NCI-H1092 (cell line): ENCODE data around the gene MRPL34.
"Not testable (repeated sequence)": the region's sequence is repeated elsewhere in the genome, so short reads cannot be mapped to it uniquely, and the experiment has no call there.

Source experiments
- DNase-seq: peaks from one replicate; lab custom pipeline; 2025; lab: John Stamatoyannopoulos, UW

The MRPL34 gene

GRCh38 chr19:17285415-17286135 lies 20.1 kb upstream of the MRPL34 start:
- DNase-seq = no peak

GRCh38 chr19:17286263-17286662 lies 19.4 kb upstream of the MRPL34 start:
- no peak for DNase-seq

GRCh38 chr19:17286752-17287151 lies 18.9 kb upstream of the MRPL34 start:
- DNase-seq = no peak

- DNase-seq = no peak
These were observed 16.2 kb upstream of the MRPL34 start for GRCh38 chr19:17289489-17289888.

- DNase-seq = no peak
These were observed 13.2 kb upstream of the MRPL34 start for GRCh38 chr19:17292301-17293074.

- DNase-seq = no peak
These were observed 12.1 kb upstream of the MRPL34 start for GRCh38 chr19:17293605-17294004.

- no peak for DNase-seq
These were observed 11.4 kb upstream of the MRPL34 start for GRCh38 chr19:17294051-17294891.

GRCh38 chr19:17295551-17295950 lies 10.1 kb upstream of the MRPL34 start:
- DNase-seq = not testable (repeated sequence)

GRCh38 chr19:17296273-17296672 lies 9.4 kb upstream of the MRPL34 start:
- DNase-seq = no peak

- DNase-seq = no peak
These were observed 8.7 kb upstream of the MRPL34 start for GRCh38 chr19:17296976-17297375.

- DNase-seq = no peak
These were observed 4.6 kb upstream of the MRPL34 start for GRCh38 chr19:17300992-17301619.

- DNase-seq = no peak
These were observed 3.1 kb upstream of the MRPL34 start for GRCh38 chr19:17302391-17303166.

- DNase-seq = peak; percentile 95
These were observed 2.3 kb upstream of the MRPL34 start, which contains the start of gene ABHD8 for GRCh38 chr19:17303167-17303939. Gene ABHD8 (minus strand): TSS chr19:17303425. CDS start chr19:17301616, 1,809 bp downstream.

GRCh38 chr19:17303940-17304267 lies 1.8 kb upstream of the MRPL34 start:
- no peak for DNase-seq

GRCh38 chr19:17304386-17305215 lies 1.1 kb upstream of the MRPL34 start:
- DNase-seq = no peak

GRCh38 chr19:17305216-17305516 lies 506 bp upstream of the MRPL34 start:
- DNase-seq = no peak

- DNase-seq = no peak
These were observed 628 bp downstream of the MRPL34 start for GRCh38 chr19:17306285-17306714.

GRCh38 chr19:17307876-17308377 lies 2.3 kb downstream of the MRPL34 start:
- no peak for DNase-seq

GRCh38 chr19:17309198-17309964 lies 3.7 kb downstream of the MRPL34 start, which contains the start of gene DDA1:
Gene DDA1 (plus strand): TSS chr19:17309563. CDS start chr19:17309655, 92 bp downstream.
- peak; percentile 99 for DNase-seq
